PC-3 (cell line): ENCODE data around the gene KERA. TPM values are rescaled to one million over a fixed set of nuclear protein-coding genes. Genes with fewer than 3 reads are reported as not detected.

Source experiments
- ATAC-seq: fragments of 200-7000 bp; cut with Tn5 transposase; 2 replicates; pipeline ENCODE4 v1.9.1; 2020; ENCODE audit warnings: mild to moderate bottlenecking, moderate library complexity
- BruUV-seq: library from RNA; stranded (reverse); fragments of 400-500 nt; replicated peaks from 2 replicates; lab custom pipeline; 2021; lab: Mats Ljungman, UMichigan
- CTCF ChIA-PET: fragments of 300-600 bp; sonication (Branson Sonifier 250); formaldehyde crosslinking; loops from one replicate; lab custom pipeline; 2022; ENCODE audit warnings: antibody characterized with exemption; lab: Charles Lee
- POLR2A ChIA-PET: fragments of 300-600 bp; sonication (Branson Sonifier 250); formaldehyde crosslinking; loops from one replicate; lab custom pipeline; 2022; ENCODE audit warnings: antibody characterized with exemption; ENCODE audit not compliant: unreplicated experiment; lab: Charles Lee
- DNase-seq: peaks from one replicate; pipeline ENCODE4 v3.0.0-alpha.2; 2015
- H2AFZ ChIP-seq: fragments of 300-600 bp; sonication (generic); 2 replicates; pipeline ENCODE4 v1.6.0; 2016; ENCODE audit warnings: antibody characterized with exemption, low read length
- H3F3A ChIP-seq: fragments of 300-600 bp; sonication (generic); one replicate; pipeline ENCODE4 v1.6.0; 2017; ENCODE audit warnings: antibody characterized with exemption, low read length, control low read depth, mild to moderate bottlenecking; ENCODE audit not compliant: unreplicated experiment
- H3K27ac ChIP-seq: fragments of 300-600 bp; sonication (generic); 2 replicates; pipeline ENCODE4 v1.5.1; 2016; ENCODE audit warnings: mild to moderate bottlenecking, low read length
- H3K27me3 ChIP-seq: fragments of 300-600 bp; sonication (generic); 2 replicates; pipeline ENCODE4 v1.6.1; 2016; ENCODE audit warnings: low read length, mixed read lengths
- H3K36me3 ChIP-seq: fragments of 300-600 bp; sonication (generic); 2 replicates; pipeline ENCODE4 v1.6.1; 2016; ENCODE audit warnings: low read depth, mixed run types, low read length, mixed read lengths
- H3K4me1 ChIP-seq: fragments of 300-600 bp; sonication (generic); 2 replicates; pipeline ENCODE4 v1.5.1; 2016; ENCODE audit warnings: low read length; ENCODE audit not compliant: insufficient read depth
- H3K4me2 ChIP-seq: fragments of 300-600 bp; sonication (generic); 2 replicates; pipeline ENCODE4 v1.6.0; 2016; ENCODE audit warnings: low read length
- H3K4me3 ChIP-seq: fragments of 300-600 bp; sonication (generic); 2 replicates; pipeline ENCODE4 v1.5.1; 2016; ENCODE audit warnings: mild to moderate bottlenecking, low read length, mixed read lengths
- H3K79me2 ChIP-seq: fragments of 300-600 bp; sonication (generic); 2 replicates; pipeline ENCODE4 v1.6.1; 2017; ENCODE audit warnings: low read length, mixed read lengths
- H3K9ac ChIP-seq: fragments of 300-600 bp; sonication (generic); 2 replicates; pipeline ENCODE4 v1.6.0; 2016; ENCODE audit warnings: mild to moderate bottlenecking, low read length
- H3K9me2 ChIP-seq: fragments of 300-600 bp; sonication (generic); replicated peaks from 2 replicates; pipeline ENCODE4 v1.6.1; 2016; ENCODE audit warnings: mixed run types, low read length, mixed read lengths
- H3K9me3 ChIP-seq: fragments of 300-600 bp; sonication (generic); 2 replicates; pipeline ENCODE4 v1.6.1; 2016; ENCODE audit warnings: low read length, mixed read lengths
- H4K20me1 ChIP-seq: fragments of 300-600 bp; sonication (generic); 2 replicates; pipeline ENCODE4 v1.6.1; 2016; ENCODE audit warnings: low read length, mixed read lengths
- CTCF ChIP-seq: fragments of 300-600 bp; sonication (generic); conservative IDR thresholded peaks from 2 replicates; pipeline ENCODE4 v1.5.1; 2017; ENCODE audit warnings: antibody characterized with exemption, low read depth, mild to moderate bottlenecking, low read length
- EZH2 ChIP-seq: fragments of 300-600 bp; sonication (generic); IDR thresholded peaks from one replicate; pipeline ENCODE4 v1.6.1; 2017; ENCODE audit warnings: antibody characterized with exemption, mild to moderate bottlenecking, low read length; ENCODE audit not compliant: unreplicated experiment
- EZH2phosphoT487 ChIP-seq: fragments of 300-600 bp; sonication (generic); IDR thresholded peaks from 2 replicates; pipeline ENCODE4 v1.6.1; 2018; ENCODE audit warnings: mild to moderate bottlenecking, antibody characterized with exemption, low read length, borderline replicate concordance
- intact Hi-C: fragments of 100-400 bp; cut with micrococcal nuclease; formaldehyde crosslinking; loops from 2 replicates; pipeline ENCODE4 v1.9.0; 2023
- total RNA-seq: library from RNA; depleted of rRNA; stranded (reverse); fragments of >200 nt; gene quantifications from 2 replicates; pipeline ENCODE4 v1.2.3, GENCODE V29; 2014; rRNA removed

The KERA gene
- total RNA-seq, 1 experiment from 2014 or later: not detected

GRCh38 chr12:91001306-91001705, 56.5 kb downstream of the KERA start:
- CTCF ChIA-PET: interaction anchor here (0.6 kb wide), 1 partner anchor 13 kb away, joined by 4 read pairs; no protein-coding TSS in a partner anchor
- Histone ChIP-seq H3K9me3 (no peaks in the 10 kb centered on the region), H3K4me1 (peaks cover 26% of the 10 kb centered on the region), H3K9ac (no peak overlapping the region), H2AFZ (no peak overlapping the region), H3K27me3 (no peaks in the 10 kb centered on the region), H3K27ac (no peak overlapping the region), H3K36me3 (no peaks in the 10 kb centered on the region), H3F3A (no peaks in the 10 kb centered on the region), H3K4me3 (no peak overlapping the region), H3K79me2 (no peaks in the 10 kb centered on the region), H3K4me2 (no peak overlapping the region), H4K20me1 (no peaks in the 10 kb centered on the region), H3K9me2 (no peaks in the 10 kb centered on the region)
- intact Hi-C loops: loop anchor here (1.0 kb wide), 1 partner anchor 8 kb away; no protein-coding TSS in a partner anchor
- DNase-seq (no peak), ATAC-seq (peak; percentile 71)
- no TSS peak for BruUV-seq
- TF ChIP-seq EZH2 (no peak), CTCF (no peak), EZH2phosphoT487 (no peak)
- POLR2A ChIA-PET: no interaction called here

Other genes with a start within 250 kb of the KERA start
- gene CCER1, start 102.8 kb downstream of the KERA start, total RNA-seq: not detected in 2 replicates
- gene EPYC, start 53.1 kb downstream of the KERA start, total RNA-seq: not detected in 2 replicates
- gene LUM, start 53.5 kb upstream of the KERA start, total RNA-seq: 0.15 TPM in 1 of 2 replicates, not detected in the other
- gene DCN, start 124.8 kb upstream of the KERA start, total RNA-seq: not detected in 2 replicates